ENCODE results near the gene CTSS.

Gene CTSS

GRCh38 chr1:150808121-150808520 lies 42.5 kb upstream of the CTSS start, which contains the start of gene CTSK:
TSS of gene CTSK (minus strand) at chr1:150808260. CDS start at chr1:150806805, 1,455 bp downstream.
- Histone ChIP-seq H3K27me3 (no peaks in the 10 kb centered on the region), H3K27ac (peak within 1 kb of the TSS; percentile 61), H3K4me1 (ENCODE audit: control insufficient read depth in 1 of 2, insufficient read depth in 1 of 2, low read depth in 1 of 2, low read length in 1 of 2) (peaks cover 24 to 26% of the 10 kb centered on the region in 2 experiments), H3K36me3 (peaks cover 23% of the 10 kb centered on the region), H3K9me3 (no peaks in the 10 kb centered on the region), H3K4me3 (ENCODE audit: low read depth in 1 of 2, low read length in 1 of 2) (no peak within 1 kb of the TSS)
- no peak for TF ChIP-seq CTCF (IDR thresholded peaks at IDR 0.05)

GRCh38 chr1:150807249-150808023 lies 41.9 kb upstream of the CTSS start:
- no peak overlapping the region for H3K4me3 ChIP-seq (ENCODE audit: low read depth in 1 of 2, low read length in 1 of 2)
- H3K9me3 ChIP-seq = no peaks in the 10 kb centered on the region

GRCh38 chr1:150805899-150806298 lies 40.3 kb upstream of the CTSS start:
- no peaks in the 10 kb centered on the region for H3K27me3 ChIP-seq
- H3K27ac ChIP-seq = no peak overlapping the region
- H3K4me1 ChIP-seq (ENCODE audit: control insufficient read depth in 1 of 2, insufficient read depth in 1 of 2, low read depth in 1 of 2, low read length in 1 of 2) = peaks cover 18% of the 10 kb centered on the region in 2 experiments
- H3K4me3 ChIP-seq (ENCODE audit: low read depth in 1 of 2, low read length in 1 of 2) = no peak overlapping the region
- no peaks in the 10 kb centered on the region for H3K9me3 ChIP-seq
- peaks cover under 1% of the 10 kb centered on the region for H3K36me3 ChIP-seq
- TF ChIP-seq CTCF (IDR thresholded peaks at IDR 0.05) = no peak

More at GRCh38 chr1:150807249-150808023, 41.9 kb upstream of the CTSS start:
- no peak for TF ChIP-seq CTCF (IDR thresholded peaks at IDR 0.05)
- H3K4me1 ChIP-seq (ENCODE audit: control insufficient read depth in 1 of 2, insufficient read depth in 1 of 2, low read depth in 1 of 2, low read length in 1 of 2) = peaks cover 18 to 19% of the 10 kb centered on the region in 2 experiments
- peaks cover 16% of the 10 kb centered on the region for H3K36me3 ChIP-seq
- no peaks in the 10 kb centered on the region for H3K27me3 ChIP-seq
- peak overlapping the region; percentile 61 for H3K27ac ChIP-seq

GRCh38 chr1:150804671-150805070 lies 39.1 kb upstream of the CTSS start:
- no peak overlapping the region for H3K4me3 ChIP-seq (ENCODE audit: low read depth in 1 of 2, low read length in 1 of 2)
- peaks cover 18% of the 10 kb centered on the region in 2 experiments for H3K4me1 ChIP-seq (ENCODE audit: control insufficient read depth in 1 of 2, insufficient read depth in 1 of 2, low read depth in 1 of 2, low read length in 1 of 2)
- H3K9me3 ChIP-seq = no peaks in the 10 kb centered on the region
- no peak overlapping the region for H3K27ac ChIP-seq
- no peaks in the 10 kb centered on the region for H3K36me3 ChIP-seq
- no peaks in the 10 kb centered on the region for H3K27me3 ChIP-seq
- no peak for TF ChIP-seq CTCF (IDR thresholded peaks at IDR 0.05)

GRCh38 chr1:150799089-150799488 lies 33.5 kb upstream of the CTSS start:
- no peaks in the 10 kb centered on the region for H3K27me3 ChIP-seq
- H3K4me1 ChIP-seq (ENCODE audit: control insufficient read depth in 1 of 2, insufficient read depth in 1 of 2, low read depth in 1 of 2, low read length in 1 of 2) = peaks cover 15% of the 10 kb centered on the region in 2 experiments
- no peak overlapping the region for H3K4me3 ChIP-seq (ENCODE audit: low read depth in 1 of 2, low read length in 1 of 2)
- H3K27ac ChIP-seq = no peak overlapping the region
- H3K36me3 ChIP-seq = peaks cover 5% of the 10 kb centered on the region
- no peak for TF ChIP-seq CTCF (IDR thresholded peaks at IDR 0.05)
- no peaks in the 10 kb centered on the region for H3K9me3 ChIP-seq
